ENCODE results near the gene DTNBP1.

The DTNBP1 gene

GRCh38 chr6:15626160-15626559, 36.7 kb downstream of the DTNBP1 start:
- no peak for DNase-seq (ENCODE audit: low read depth in 3 of 3)

- no peak for DNase-seq (ENCODE audit: low read depth in 3 of 3)
Observed at GRCh38 chr6:15623276-15624116, 39.3 kb downstream of the DTNBP1 start.

GRCh38 chr6:15622045-15622740, 40.6 kb downstream of the DTNBP1 start:
- no peak for DNase-seq (ENCODE audit: low read depth in 3 of 3)

- peak in 1 of 3 donors; percentile 17 for DNase-seq (ENCODE audit: low read depth in 3 of 3)
Observed at GRCh38 chr6:15621203-15622044, 41.4 kb downstream of the DTNBP1 start.

- no peak for DNase-seq (ENCODE audit: low read depth in 3 of 3)
Observed at GRCh38 chr6:15620611-15621010, 42.2 kb downstream of the DTNBP1 start.

- no peak for DNase-seq (ENCODE audit: low read depth in 3 of 3)
Observed at GRCh38 chr6:15619330-15619729, 43.5 kb downstream of the DTNBP1 start.

- no peak for DNase-seq (ENCODE audit: low read depth in 3 of 3)
Observed at GRCh38 chr6:15618685-15619084, 44.1 kb downstream of the DTNBP1 start.

GRCh38 chr6:15616261-15616660, 46.6 kb downstream of the DTNBP1 start:
- DNase-seq (ENCODE audit: low read depth in 3 of 3), result no peak

GRCh38 chr6:15615802-15616201, 47.0 kb downstream of the DTNBP1 start:
- no peak for DNase-seq (ENCODE audit: low read depth in 3 of 3)

- no peak for DNase-seq (ENCODE audit: low read depth in 3 of 3)
Observed at GRCh38 chr6:15614277-15614676, 48.6 kb downstream of the DTNBP1 start.

GRCh38 chr6:15608396-15608795, 54.4 kb downstream of the DTNBP1 start:
- no peak for DNase-seq (ENCODE audit: low read depth in 3 of 3)

- DNase-seq (ENCODE audit: low read depth in 3 of 3), result no peak
Observed at GRCh38 chr6:15607603-15608002, 55.2 kb downstream of the DTNBP1 start.

- DNase-seq (ENCODE audit: low read depth in 3 of 3), result no peak
Observed at GRCh38 chr6:15606347-15606746, 56.5 kb downstream of the DTNBP1 start.

- DNase-seq (ENCODE audit: low read depth in 3 of 3), result no peak
Observed at GRCh38 chr6:15604843-15605242, 58.0 kb downstream of the DTNBP1 start.

- no peak for DNase-seq (ENCODE audit: low read depth in 3 of 3)
Observed at GRCh38 chr6:15602154-15602553, 60.7 kb downstream of the DTNBP1 start.

- DNase-seq (ENCODE audit: low read depth in 3 of 3), result no peak
Observed at GRCh38 chr6:15598273-15598798, 64.5 kb downstream of the DTNBP1 start.

- no peak for DNase-seq (ENCODE audit: low read depth in 3 of 3)
Observed at GRCh38 chr6:15596186-15596896, 66.5 kb downstream of the DTNBP1 start.

- no peak for DNase-seq (ENCODE audit: low read depth in 3 of 3)
Observed at GRCh38 chr6:15595461-15596173, 67.2 kb downstream of the DTNBP1 start.

GRCh38 chr6:15594512-15595259, 68.1 kb downstream of the DTNBP1 start:
- no peak for DNase-seq (ENCODE audit: low read depth in 3 of 3)

- DNase-seq (ENCODE audit: low read depth in 3 of 3), result no peak
Observed at GRCh38 chr6:15593798-15594197, 69.0 kb downstream of the DTNBP1 start.

Measured in stimulated activated CD4-positive, alpha-beta T cell treated with anti-CD3 and anti-CD28 coated beads, TNF-alpha, amount 100 ng/mL, for 48 hours (primary cell).